ENCODE data around the gene CYB5R3.
"Not testable (repeated sequence)": the region's sequence is repeated elsewhere in the genome, so short reads cannot be mapped to it uniquely, and the experiment has no call there.

CYB5R3 gene

DNA sequence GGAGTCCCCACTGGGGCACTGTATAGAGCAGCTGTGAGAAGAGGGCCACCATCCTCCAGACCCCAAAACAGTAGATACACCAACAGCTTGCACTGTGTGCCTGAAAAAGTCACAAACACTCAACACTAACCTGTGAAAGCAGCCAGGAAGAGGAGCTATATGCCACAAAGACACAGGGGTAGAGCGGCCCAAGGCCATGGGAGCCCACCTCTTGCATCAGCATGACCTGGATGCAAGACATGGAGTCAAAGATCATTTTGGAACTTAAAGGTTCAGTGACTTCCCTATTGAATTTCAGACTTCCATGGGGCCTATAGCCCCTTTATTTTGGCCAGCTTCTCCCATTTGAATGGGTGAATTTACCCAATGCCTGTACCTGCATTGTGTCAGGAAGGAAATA, 29.7 kb upstream of the CYB5R3 start:
- DNase-seq (ENCODE audit: low read depth in 2 of 2), result no peak

DNA sequence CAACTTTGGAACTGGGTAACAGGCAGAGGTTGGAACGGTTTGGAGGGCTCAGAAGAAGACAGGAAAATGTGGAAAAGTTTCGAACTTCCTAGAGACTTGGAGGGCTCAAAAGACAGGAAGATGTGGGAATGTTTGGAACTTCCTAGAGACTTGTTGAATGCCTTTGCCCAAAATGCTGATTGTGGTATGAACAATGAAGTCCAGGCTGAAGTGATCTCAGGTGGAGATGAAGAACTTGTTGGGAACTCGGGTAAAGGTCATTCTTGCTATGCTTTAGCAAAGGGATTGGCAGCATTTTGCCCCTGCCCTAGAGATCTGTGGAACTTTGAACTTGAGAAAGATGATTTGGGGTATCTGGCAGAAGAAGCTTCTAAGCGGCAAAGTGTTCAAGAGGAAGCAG, 28.7 kb upstream of the CYB5R3 start:
- DNase-seq (ENCODE audit: low read depth in 2 of 2), result not testable (repeated sequence)

- DNase-seq (ENCODE audit: low read depth in 2 of 2), result no peak
These were observed 26.9 kb upstream of the CYB5R3 start for GRCh38 chr22:42676059-42676607.

DNA sequence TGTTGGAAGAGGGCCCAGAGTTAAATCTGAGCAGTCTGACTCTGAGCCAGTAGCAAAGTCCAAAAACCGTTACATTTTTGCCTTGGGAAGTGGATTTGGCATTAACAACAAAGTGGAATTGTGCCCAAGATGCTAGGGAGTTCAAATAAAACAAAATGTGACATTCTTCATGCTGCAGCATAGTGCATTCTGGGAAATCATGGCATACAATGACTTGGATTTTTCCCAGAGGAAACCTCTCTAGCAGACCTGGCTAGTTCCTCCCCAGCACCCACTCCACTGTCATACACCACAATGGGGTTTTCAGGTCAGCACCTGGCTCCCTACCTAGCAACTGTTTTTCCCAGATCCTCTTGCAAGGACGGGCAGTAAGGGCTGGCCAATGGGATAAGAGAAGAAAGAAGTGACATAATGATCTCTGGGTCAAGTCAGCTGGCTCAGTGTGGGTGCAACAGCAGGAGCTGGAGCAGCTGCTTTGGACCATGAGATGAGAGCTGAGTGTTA, 24.8 kb upstream of the CYB5R3 start:
- DNase-seq (ENCODE audit: low read depth in 2 of 2), result no peak

- DNase-seq (ENCODE audit: low read depth in 2 of 2), result not testable (repeated sequence)
These were observed 23.9 kb upstream of the CYB5R3 start for GRCh38 chr22:42673071-42673470.

- no peak for DNase-seq (ENCODE audit: low read depth in 2 of 2)
These were observed 21.9 kb upstream of the CYB5R3 start for GRCh38 chr22:42670921-42671709.

DNA sequence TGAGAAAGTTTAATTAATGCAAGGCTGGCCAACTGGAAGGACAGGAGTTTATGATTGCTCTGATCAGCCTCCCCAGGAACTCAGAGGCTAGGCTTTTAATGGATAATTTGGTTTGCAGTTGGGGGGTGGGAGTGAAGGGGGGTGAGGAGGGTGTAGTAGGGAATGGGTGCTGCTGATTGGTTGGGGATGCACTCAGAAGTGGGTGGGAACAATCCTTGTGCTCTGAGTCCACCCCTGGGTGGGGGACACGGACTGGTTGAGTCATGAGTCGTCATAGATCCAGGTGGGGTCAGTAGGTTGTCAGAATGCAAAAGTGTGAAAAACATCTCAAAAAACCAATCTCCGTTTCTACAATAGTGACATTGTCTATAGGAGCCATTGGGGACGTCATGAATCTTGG, 20.9 kb upstream of the CYB5R3 start:
- no peak for DNase-seq (ENCODE audit: low read depth in 2 of 2)

- not testable (repeated sequence) for DNase-seq (ENCODE audit: low read depth in 2 of 2)
These were observed 17.2 kb upstream of the CYB5R3 start for GRCh38 chr22:42666393-42666792.

- DNase-seq (ENCODE audit: low read depth in 2 of 2), result no peak
These were observed 16.0 kb upstream of the CYB5R3 start for GRCh38 chr22:42664976-42665831.

DNA sequence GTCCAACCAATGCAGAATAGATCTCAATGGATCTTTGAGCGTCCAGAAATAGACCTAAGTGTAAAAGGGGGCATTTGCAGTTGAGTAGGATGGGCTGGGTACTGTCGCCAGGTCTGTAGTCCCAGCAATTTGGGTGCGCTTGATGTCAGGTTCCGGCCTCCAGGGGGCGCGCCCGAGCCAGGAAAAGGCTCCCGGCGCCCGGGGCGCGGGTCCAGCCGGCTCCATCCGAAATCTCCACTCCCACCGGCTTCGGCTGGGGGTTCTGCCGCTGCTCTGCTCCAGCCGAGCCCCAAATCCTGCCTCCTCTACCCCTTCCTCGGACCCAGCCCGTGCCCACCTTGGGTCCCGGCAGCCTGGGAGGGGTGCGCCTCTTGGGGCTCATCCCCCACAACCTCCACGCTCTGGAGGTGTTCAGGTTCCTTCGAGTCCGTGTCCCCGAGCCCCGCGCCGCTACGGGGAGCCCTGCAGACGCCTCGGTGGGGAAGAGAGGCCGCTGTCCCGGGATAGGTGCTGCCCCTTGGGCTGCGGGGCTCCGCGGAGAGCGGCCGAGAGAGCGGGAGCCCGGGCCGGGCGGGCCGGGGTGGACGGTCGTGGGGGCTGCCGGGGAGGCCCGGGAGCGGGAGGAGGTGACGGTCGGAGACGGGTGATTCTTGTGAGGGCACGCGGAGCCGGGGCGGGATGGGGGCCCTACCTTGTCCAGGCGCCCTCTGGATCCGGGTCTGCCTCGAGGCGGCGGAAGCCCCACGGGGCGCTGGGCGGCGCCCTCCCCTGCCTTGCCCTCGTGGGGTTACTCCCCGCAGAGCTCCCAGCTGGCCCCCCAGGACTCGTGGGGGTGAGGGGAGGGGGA, 13.0 kb upstream of the CYB5R3 start:
- peak; percentile 54 to 60 for DNase-seq (ENCODE audit: low read depth in 2 of 2)

GRCh38 chr22:42656578-42656977, 7.4 kb upstream of the CYB5R3 start:
- no peak for DNase-seq (ENCODE audit: low read depth in 2 of 2)

DNA sequence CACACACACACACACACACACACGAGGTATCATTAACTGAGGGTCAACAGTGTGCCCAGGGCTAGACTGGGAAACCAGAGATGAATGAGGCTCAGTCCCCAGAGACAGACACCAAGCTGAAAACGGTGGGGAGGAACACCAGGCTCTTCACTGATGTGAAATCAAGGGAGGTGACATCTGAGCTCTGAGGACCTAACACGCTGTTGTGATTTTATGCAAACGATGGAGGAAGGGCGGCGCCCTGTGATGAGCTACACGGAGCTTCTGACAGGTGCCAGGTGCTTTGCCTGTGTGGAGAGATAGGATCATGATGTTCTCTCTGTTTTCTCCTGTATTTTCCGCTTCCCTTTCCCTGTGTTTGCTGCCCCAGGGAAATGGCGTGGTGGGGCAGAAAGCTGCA, 6.5 kb upstream of the CYB5R3 start:
- DNase-seq (ENCODE audit: low read depth in 2 of 2), result no peak

DNA sequence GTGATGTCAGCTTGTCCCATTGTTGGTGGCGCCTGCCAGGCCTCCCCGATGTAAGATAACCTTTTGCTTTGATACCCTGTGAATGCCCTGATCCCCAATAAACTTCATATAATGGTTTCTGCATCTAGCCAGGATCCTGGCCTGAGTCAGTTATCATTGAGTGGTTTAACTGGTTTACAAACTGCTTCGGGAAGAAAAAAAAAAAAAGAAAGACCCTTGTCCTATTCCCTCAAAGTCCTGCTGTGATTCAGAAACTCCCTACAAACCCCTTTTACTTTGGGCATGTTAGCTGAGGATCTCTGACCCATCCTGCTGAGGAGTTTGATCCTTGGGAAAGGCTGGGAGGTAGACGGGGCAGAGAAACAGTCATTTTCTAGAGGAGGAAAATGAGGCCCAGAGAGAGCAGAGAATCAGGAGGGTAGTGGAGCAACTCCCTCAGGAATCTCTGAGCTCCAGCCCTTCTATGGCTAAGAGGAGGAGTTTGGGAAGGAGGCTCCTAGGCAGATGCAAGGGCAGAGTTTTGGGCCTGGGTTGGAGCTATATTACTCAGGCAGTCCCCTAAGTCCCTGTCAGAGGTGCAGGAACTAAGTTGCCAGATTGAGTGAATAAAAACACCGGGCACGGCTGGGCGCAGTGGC, 5.4 kb upstream of the CYB5R3 start:
- no peak for DNase-seq (ENCODE audit: low read depth in 2 of 2)

DNA sequence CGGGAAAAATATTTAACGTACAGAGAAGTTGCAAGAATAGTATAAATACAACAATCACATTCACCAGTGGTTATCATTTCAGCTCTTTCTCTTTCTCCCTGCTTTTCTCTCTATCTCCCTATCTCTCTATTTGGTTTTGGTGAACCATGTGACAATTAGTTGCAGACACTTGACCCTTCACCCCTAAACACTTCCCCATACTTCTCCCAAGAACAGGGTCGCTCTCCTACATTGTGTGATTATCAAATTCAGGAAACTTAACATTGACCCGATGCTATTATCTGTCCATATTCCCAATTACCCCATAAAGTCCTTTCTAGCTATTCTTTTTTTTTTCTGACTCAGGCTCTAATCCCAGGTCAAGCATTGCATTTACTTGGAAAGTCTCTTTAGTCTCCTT, 4.8 kb upstream of the CYB5R3 start:
- DNase-seq (ENCODE audit: low read depth in 2 of 2), result no peak

GRCh38 chr22:42651134-42651533, 1.9 kb upstream of the CYB5R3 start:
- DNase-seq (ENCODE audit: low read depth in 2 of 2), result no peak

DNA sequence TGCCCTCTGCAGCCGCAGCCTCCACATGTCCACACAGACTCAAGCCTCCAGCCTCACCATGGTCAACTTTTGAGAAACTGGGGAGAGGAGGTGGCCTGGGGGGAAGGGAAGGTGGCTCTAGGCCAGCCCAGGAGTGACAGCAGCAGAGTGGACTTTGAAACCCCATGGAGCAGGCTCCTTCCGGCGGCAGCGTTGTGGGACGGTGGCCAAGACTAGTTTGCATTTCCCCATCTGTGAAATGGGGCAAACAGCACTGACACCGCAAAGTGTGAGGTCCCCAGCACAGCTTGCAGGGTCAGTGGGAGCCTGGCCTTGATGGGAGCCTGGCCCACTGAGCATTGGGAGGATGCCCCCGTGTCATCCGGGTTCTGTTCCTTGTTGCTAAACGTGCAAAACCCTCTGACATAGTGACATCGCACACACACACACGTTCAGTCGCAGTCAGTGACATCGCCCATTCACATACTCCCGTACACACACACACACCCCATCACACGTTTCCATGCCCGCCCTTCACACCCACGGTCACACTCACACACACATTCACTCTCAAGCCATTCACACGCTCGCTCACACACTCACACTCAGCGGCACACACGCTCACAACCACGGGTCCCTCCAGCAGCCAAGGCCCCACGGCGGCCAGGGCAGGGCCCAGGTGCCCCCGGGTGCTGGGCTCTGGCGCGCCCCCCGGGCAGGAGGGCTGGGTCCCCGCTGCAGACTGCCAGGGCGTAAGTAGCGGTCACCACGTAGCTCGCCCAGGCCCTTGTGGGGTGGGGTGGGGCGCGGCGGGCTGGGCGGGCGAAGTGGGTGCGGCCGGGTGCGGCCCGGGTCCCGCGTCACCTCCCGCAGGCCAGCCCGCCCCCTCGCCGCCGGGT, 585 bp downstream of the CYB5R3 start:
- DNase-seq (ENCODE audit: low read depth in 2 of 2), result no peak

DNA sequence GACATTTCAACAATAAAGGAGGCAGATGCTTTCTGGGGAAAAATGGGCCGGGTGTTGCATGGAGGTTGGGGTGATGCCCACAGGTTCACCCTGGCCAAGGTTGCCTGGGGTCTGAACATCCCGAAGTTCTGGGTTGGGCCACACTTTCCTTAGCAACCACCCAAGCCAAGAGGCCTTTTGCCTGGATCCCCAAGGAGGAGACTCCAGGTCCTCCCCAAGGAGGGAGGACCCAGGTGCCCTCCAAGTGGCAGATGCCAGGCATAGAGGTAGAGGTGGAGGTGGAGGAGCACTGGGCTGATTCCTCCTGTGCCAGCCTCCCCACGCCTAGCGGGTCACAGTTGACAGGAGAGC, 1.2 kb downstream of the CYB5R3 start:
- no peak for DNase-seq (ENCODE audit: low read depth in 2 of 2)

DNA sequence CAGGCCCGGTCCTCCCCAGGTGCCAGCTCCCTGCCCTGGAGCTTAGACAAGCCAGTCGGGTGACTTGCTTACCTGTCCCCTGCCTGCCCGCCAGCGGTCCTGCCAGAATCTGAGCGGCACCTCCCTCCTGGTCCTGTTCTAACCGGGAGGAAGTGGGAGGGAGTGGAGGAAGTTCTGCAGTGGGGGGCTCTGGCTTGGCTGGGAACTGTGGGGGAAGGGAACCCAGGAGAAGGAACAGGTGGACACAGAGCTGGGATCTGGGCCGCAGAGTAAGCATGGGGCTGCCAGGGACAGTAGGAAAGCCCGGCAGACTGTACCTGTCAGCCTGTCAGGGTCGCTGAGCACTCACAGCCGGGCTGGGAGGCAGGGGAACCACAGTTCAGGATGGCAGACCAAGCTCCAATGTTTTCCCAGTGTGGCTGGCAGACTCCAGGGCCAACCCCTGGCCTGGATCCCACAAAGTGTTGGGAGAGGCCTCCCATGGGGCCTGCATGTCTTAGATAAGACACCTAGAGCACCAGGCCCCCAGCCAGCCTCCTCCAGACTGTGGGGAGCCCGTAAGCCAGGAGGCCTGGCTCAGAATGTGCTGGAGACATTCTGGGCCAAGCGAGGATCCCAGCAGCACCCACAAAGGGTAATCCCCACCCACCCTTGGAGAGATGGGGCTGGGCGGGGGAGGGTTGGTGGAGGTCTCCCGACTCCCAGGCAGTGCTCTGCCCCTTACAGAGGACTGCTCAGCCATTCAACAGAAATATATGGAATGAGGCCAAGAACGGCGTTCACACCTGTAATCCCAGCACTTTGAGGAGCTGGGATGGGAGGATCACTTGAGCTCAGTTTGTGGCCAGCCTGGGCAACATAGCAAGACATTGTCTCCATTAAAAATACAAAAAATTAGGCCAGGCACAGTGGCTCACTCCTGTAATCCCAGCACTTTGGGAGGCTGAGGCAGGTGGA, 2.3 kb downstream of the CYB5R3 start:
- no peak for DNase-seq (ENCODE audit: low read depth in 2 of 2)

- no peak for DNase-seq (ENCODE audit: low read depth in 2 of 2)
These were observed 3.1 kb downstream of the CYB5R3 start for GRCh38 chr22:42645938-42646568.

Data from activated CD8-positive, alpha-beta memory T cell treated with anti-CD3 and anti-CD28 coated beads for 4 hours (primary cell).